ENCODE data around the gene MAPRE2.
A peak's percentile ranks its signal among the peaks of the same experiment; 100 is the strongest.

MAPRE2 gene

GRCh38 chr18:35114305-35114704, 73.1 kb downstream of the MAPRE2 start:
- no peak for DNase-seq (ENCODE audit: low read depth in 2 of 2)
- TF ChIP-seq, protein P1, sequence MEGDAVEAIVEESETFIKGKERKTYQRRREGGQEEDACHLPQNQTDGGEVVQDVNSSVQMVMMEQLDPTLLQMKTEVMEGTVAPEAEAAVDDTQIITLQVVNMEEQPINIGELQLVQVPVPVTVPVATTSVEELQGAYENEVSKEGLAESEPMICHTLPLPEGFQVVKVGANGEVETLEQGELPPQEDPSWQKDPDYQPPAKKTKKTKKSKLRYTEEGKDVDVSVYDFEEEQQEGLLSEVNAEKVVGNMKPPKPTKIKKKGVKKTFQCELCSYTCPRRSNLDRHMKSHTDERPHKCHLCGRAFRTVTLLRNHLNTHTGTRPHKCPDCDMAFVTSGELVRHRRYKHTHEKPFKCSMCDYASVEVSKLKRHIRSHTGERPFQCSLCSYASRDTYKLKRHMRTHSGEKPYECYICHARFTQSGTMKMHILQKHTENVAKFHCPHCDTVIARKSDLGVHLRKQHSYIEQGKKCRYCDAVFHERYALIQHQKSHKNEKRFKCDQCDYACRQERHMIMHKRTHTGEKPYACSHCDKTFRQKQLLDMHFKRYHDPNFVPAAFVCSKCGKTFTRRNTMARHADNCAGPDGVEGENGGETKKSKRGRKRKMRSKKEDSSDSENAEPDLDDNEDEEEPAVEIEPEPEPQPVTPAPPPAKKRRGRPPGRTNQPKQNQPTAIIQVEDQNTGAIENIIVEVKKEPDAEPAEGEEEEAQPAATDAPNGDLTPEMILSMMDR (IDR thresholded peaks at IDR 0.05; ENCODE audit: low read depth, low read length) = no peak
- no peak overlapping the region for H3K4me3 ChIP-seq (replicated peaks in 1 of 2; ENCODE audit: low read depth in 2 of 2, low read length in 2 of 2)

GRCh38 chr18:35116784-35117318, 75.6 kb downstream of the MAPRE2 start:
- DNase-seq (ENCODE audit: low read depth in 2 of 2) = no peak
- TF ChIP-seq, protein P1 (IDR thresholded peaks at IDR 0.05; ENCODE audit: low read depth, low read length) = no peak
- no peak overlapping the region for H3K4me3 ChIP-seq (replicated peaks in 1 of 2; ENCODE audit: low read depth in 2 of 2, low read length in 2 of 2)

GRCh38 chr18:35117372-35117771, 76.2 kb downstream of the MAPRE2 start:
- no peak for DNase-seq (ENCODE audit: low read depth in 2 of 2)
- H3K4me3 ChIP-seq (replicated peaks in 1 of 2; ENCODE audit: low read depth in 2 of 2, low read length in 2 of 2) = no peak overlapping the region
- TF ChIP-seq, protein P1 (IDR thresholded peaks at IDR 0.05; ENCODE audit: low read depth, low read length) = no peak

GRCh38 chr18:35117951-35118411, 76.8 kb downstream of the MAPRE2 start:
- TF ChIP-seq, protein P1 (IDR thresholded peaks at IDR 0.05; ENCODE audit: low read depth, low read length) = no peak
- DNase-seq (ENCODE audit: low read depth in 2 of 2) = peak; percentile 63 to 67
- H3K4me3 ChIP-seq (replicated peaks in 1 of 2; ENCODE audit: low read depth in 2 of 2, low read length in 2 of 2) = peak overlapping the region in 1 of 2 donors; percentile 3

DNA sequence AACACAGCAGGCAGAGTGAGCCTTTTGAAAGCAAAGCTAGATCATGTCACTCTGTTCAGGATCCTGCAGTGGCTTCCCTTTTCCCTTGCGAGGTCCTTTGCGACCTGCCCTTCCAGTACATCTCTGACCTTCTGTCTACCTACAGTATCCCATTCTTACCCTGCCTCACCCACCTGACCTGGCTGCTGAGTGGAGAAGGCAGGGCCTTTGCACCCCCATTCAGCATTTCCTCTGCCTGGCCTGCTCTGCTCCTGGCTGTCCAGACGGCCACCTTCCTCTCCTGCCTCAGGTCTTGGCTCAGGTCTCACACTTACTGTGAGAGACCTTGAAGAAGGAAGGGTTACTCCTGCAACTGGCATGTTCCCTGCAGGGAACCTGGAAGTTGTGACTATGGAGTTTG, 77.4 kb downstream of the MAPRE2 start:
- TF ChIP-seq, protein P1 (IDR thresholded peaks at IDR 0.05; ENCODE audit: low read depth, low read length) = no peak
- H3K4me3 ChIP-seq (replicated peaks in 1 of 2; ENCODE audit: low read depth in 2 of 2, low read length in 2 of 2) = no peak overlapping the region

GRCh38 chr18:35121038-35121437, 79.8 kb downstream of the MAPRE2 start:
- no peak for DNase-seq (ENCODE audit: low read depth in 2 of 2)
- TF ChIP-seq, protein P1 (IDR thresholded peaks at IDR 0.05; ENCODE audit: low read depth, low read length) = no peak

More for the DNA sequence above, 77.4 kb downstream of the MAPRE2 start:
- no peak for DNase-seq (ENCODE audit: low read depth in 2 of 2)

GRCh38 chr18:35121531-35121930, 80.3 kb downstream of the MAPRE2 start:
- no peak overlapping the region for H3K4me3 ChIP-seq (replicated peaks in 1 of 2; ENCODE audit: low read depth in 2 of 2, low read length in 2 of 2)
- DNase-seq (ENCODE audit: low read depth in 2 of 2) = no peak
- TF ChIP-seq, protein P1 (IDR thresholded peaks at IDR 0.05; ENCODE audit: low read depth, low read length) = no peak

More at GRCh38 chr18:35121038-35121437, 79.8 kb downstream of the MAPRE2 start:
- H3K4me3 ChIP-seq (replicated peaks in 1 of 2; ENCODE audit: low read depth in 2 of 2, low read length in 2 of 2) = no peak overlapping the region

Measured in cardiac fibroblast (primary cell).